Activated naive CD8-positive, alpha-beta T cell treated with anti-CD3 and anti-CD28 coated beads, Interleukin-2, amount 50 U/mL, for 16 hours (primary cell): ENCODE results near the gene IL25.

Source experiments
- DNase-seq: peaks from one replicate; pipeline ENCODE4 v3.0.0-alpha.2; 2020; ENCODE audit warnings: low read depth, low spot score

The IL25 gene

DNA sequence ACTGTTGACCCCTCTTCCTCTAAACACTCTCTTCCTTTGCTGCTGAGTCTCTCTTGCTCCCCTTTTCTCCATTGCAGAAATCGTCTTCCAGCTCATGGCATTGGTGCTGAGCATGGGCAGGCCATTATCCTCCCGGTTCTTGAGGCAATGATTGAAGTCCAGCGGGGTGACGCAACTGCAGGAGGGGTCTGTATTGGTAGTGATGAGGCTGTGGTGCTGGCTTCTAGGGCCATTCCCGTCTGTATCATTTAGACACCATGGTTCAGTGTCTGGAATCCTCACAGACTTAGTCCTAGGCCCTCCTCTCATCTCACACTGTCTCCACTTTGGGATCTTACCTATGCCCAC lies 19.2 kb upstream of the IL25 start:
- no peak for DNase-seq

GRCh38 chr14:23354990-23355389 lies 17.6 kb upstream of the IL25 start:
- no peak for DNase-seq

GRCh38 chr14:23355871-23356435 lies 16.7 kb upstream of the IL25 start:
- DNase-seq: no peak

DNA sequence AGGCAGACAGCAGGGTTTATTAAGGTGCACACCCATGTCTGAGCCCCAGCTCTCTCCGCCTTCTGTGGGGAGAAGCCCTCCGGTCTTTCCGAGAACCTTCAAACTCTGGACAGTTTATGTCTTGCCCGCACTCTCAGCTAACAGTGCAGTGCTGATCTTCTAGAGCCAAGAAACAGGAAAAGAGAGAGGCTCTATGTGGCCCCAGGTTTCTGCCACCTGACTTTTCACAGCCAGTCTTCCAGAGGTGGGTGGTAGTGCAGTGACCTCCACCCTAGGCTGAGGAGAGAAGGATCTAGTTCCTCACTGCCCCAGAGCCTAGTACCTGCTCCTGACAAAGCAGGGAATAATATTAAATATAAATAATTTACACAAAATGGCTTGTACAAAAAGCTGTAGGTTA lies 15.9 kb upstream of the IL25 start:
- DNase-seq: no peak

- DNase-seq: no peak
Measured at GRCh38 chr14:23357261-23357660, 15.3 kb upstream of the IL25 start.

DNA sequence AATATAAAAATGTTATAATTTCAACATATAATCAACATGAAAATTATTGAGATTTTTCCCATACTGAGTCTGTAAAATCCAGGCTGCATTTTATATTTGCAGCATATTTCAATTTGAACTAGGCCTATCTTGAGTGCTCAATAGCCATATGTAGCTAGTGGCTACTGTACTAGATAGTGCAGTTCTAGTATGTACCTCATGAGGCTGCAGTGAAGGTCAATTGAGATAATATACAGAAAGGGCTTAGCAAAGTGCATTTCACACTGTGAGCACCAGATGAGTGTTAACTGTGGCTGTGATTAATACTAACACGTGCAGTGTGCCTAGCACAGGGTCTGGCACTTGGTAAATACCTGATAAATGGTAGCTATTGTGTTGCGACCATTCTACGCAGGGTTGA lies 14.6 kb upstream of the IL25 start:
- no peak for DNase-seq

DNA sequence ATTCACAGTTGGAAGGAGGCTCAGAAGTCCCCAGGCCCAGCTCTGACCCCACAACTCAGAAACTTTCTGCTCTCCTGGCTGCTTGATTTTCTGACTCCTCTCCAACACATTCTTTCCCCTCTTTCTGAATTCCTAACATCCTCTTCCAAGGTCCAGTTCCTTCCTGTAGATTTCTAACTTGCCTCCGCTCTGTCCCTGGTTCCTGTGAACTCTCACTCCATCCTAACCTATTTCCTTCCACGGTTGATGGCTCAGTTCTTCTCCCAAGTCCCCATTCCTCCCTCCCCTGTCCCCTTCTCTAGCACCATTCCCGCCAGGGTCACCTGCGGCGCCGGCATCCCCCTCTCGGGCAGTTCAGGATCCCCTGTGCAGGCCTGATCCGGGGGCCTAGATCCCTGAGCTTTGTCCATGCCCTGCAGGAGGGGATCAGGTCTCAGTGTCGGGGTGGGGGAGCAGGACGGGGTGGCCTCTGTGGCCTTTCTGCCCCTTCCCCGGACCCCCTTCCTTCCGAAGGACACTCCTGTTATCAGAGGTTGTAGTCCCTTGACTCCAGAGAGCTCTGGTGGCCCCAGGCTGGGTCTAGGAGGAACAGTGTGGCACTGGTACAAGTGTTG lies 13.9 kb upstream of the IL25 start:
- DNase-seq: no peak

DNA sequence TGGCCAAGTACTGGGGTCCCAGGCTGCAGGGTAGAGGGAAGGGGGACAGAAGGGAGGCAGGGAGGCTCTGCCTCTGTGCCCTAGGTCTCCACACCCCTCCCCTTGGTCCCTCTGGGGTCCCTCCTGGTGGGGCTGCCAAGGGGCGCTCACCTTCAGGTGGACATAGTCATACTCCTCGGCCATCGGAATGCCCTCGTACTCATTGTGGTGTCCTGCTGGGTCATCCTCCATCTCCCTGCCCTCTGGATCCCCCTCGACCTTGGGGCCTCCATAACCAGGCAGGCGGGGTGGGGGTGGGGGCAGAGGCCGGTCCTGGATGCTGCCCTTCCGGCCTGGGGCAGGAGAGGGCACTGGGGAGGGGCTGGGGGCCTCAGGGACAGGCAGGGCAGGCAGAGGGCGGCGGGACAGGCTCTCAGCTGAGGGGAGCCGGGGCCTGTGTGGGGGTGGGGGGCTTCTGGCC lies 13.4 kb upstream of the IL25 start:
- DNase-seq: no peak

GRCh38 chr14:23359722-23360447 lies 12.7 kb upstream of the IL25 start:
- no peak for DNase-seq

- no peak for DNase-seq
Measured at GRCh38 chr14:23360496-23360895, 12.1 kb upstream of the IL25 start.

DNA sequence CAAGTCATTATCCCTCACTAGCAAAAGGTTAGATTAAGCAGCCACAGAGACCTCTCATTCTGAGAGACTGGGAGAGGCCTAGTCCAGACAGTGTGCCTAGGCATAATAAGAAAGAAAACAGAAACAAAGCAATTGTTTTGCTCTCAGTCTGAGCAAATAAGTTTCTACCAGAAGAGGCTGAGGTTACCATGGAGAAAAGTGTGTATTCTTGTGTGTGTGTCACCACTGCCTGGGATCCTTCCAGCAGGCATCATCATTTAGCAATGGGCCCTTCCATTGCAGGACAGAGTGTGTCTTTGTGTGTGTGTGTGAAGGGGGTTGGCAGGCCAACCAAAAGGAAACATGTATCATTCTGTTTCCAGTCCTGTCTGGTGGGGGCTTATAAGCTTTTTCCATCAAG lies 11.3 kb upstream of the IL25 start:
- no peak for DNase-seq

GRCh38 chr14:23361763-23362162 lies 10.8 kb upstream of the IL25 start:
- DNase-seq: no peak

GRCh38 chr14:23362200-23362599 lies 10.4 kb upstream of the IL25 start:
- no peak for DNase-seq

DNA sequence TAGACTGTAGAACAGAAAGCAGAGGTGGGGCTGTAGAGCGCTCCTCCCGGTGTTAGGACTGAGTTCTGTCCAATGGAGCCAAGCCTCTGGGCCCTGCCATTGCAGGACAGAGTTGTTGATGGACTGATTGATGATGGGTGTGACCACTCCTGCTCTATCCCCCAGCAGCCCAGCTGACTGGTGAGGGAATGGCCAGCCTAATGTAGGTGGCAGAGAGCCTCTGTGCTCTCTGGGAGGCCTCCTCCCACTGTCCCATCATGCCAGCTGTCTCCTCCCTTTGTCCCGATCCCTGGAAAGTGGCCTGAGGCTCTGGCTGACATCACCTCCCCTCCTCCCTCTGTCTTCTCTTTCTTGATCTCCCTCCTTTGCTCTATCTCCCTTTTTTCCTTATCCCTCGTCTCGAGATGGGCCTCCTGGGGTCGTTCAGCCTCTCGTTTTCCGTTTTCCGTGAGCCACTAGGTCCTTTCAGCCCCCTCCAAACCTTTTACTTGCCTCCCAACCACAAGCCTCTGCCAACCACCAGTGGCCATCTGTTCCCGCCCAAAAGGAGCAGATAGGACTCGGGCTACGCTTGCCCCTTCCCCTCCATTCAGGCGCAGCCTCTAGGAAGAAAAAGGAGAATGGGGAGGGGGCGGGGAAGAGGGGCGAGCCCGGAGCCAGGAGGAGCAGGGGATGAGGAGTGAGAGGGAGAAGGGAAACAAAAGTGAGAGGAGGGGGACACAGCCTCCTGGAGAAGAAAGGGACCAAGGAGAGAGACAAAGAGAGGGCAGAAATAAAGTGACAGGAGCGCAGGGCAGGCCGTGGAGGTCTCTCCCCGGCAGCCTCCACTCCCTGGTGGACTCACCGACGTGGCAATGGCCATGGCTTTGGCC lies 8.2 kb upstream of the IL25 start:
- no peak for DNase-seq

GRCh38 chr14:23365036-23365731 lies 7.4 kb upstream of the IL25 start, which contains the start of gene EFS:
EFS (minus strand) TSS chr14:23365172; CDS start chr14:23365025, 147 bp downstream.
- no peak for DNase-seq

GRCh38 chr14:23365732-23366425 lies 6.7 kb upstream of the IL25 start:
- DNase-seq: no peak

DNA sequence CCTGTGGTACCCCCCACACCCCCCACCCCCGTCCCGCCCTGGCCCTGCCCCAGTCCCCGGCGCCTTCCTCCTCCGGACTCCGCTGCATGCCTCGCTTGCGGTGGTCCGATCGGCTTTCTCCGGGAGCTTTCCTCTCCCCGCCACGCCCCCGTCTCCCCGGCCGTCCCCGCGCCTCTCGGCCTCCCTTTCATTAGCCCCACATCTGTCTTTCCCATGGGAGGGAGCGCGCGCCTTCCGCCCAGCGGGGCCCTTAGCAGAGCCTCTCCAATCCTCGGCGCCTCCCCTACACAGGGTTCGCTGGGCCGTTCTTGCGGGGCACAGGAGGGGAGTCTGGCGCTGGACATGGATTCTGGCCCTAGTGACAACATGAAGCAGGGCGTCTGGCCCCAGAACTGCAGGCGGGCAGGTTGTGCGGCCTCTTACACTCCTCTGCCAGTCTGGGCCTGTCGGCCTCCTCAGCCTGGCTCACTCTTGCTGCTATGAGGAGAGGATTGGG lies 6.1 kb upstream of the IL25 start:
- no peak for DNase-seq

- DNase-seq: no peak
Measured at GRCh38 chr14:23370221-23370620, 2.4 kb upstream of the IL25 start.

DNA sequence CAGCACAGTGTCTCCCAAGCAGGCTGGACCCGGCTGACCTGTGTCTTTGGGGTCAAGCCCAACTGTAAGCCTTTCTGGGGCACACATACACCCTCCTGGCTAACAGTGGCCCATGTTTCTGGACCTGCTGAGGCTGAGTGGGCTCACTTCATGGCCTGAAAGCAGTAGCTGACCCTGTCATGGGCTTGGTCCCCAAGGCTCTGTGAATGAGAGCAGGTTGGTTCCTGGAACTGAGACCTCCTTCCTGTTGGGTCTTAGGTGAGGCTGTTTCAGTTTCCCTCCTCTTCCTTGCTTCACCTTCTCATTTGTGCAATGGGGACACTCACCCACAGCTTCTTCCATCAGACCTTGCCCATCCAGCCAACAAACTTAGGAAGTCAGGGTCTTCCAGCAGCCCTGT lies 744 bp upstream of the IL25 start:
- no peak for DNase-seq

GRCh38 chr14:23373041-23373440 lies 432 bp downstream of the IL25 start:
- DNase-seq: no peak
